ENCODE results near the gene ADAMTS9. TPM values are rescaled to one million over a fixed set of nuclear protein-coding genes. Genes with fewer than 3 reads are reported as not detected.

Gene ADAMTS9
- total and polyA plus RNA-seq, 4 donors = 1.2 to 13.8 (median 7.4) TPM

GRCh38 chr3:64634417-64634816 lies 53.4 kb downstream of the ADAMTS9 start:
- no peak overlapping the region for H3K9ac ChIP-seq (ENCODE audit: low read depth in 1 of 2, low read length in 2 of 2)
- TF ChIP-seq ZBTB33 (IDR thresholded peaks at IDR 0.05) (no peak), TAF1 (conservative IDR thresholded peaks at IDR 0.05) (no peak), NR2F2 (IDR thresholded peaks at IDR 0.05) (no peak), RAD21 (IDR thresholded peaks at IDR 0.05) (no peak), YY1 (IDR thresholded peaks at IDR 0.05) (no peak), SP1 (IDR thresholded peaks at IDR 0.05) (no peak), HNF4G (IDR thresholded peaks at IDR 0.05) (no peak), GABPA (IDR thresholded peaks at IDR 0.05 in 1 of 2, conservative IDR thresholded peaks at IDR 0.05 in 1 of 2) (no peak), FOXA2 (IDR thresholded peaks at IDR 0.05) (no peak), ATF3 (IDR thresholded peaks at IDR 0.05) (no peak), FOXA1 (IDR thresholded peaks at IDR 0.05) (no peak)
- H3K9me3 ChIP-seq (ENCODE audit: control insufficient read depth in 4 of 4, low read length in 3 of 4) = no peaks in the 10 kb centered on the region
- DNase-seq (ENCODE audit: low spot score) = no peak
- H3K36me3 ChIP-seq (ENCODE audit: control insufficient read depth in 4 of 4, insufficient read depth in 3 of 4, low read depth in 1 of 4, low read length in 3 of 4) = no peaks in the 10 kb centered on the region
- H3K4me3 ChIP-seq (ENCODE audit: low read depth in 1 of 3, low read length in 3 of 3) = no peak overlapping the region
- no peaks in the 10 kb centered on the region for H3K27me3 ChIP-seq (ENCODE audit: control insufficient read depth in 4 of 4, insufficient read depth in 4 of 4, low read length in 3 of 4)
- H3K4me1 ChIP-seq (ENCODE audit: control insufficient read depth in 4 of 4, insufficient read depth in 4 of 4, low read length in 3 of 4) = no peaks in the 10 kb centered on the region
- H3K27ac ChIP-seq (ENCODE audit: low read depth in 1 of 2, low read length in 2 of 2) = no peak overlapping the region
- 90% methylated on average over 6 of the region's 6 CpGs for WGBS

- Histone ChIP-seq H3K4me1 (ENCODE audit: control insufficient read depth in 4 of 4, insufficient read depth in 4 of 4, low read length in 3 of 4) (peaks cover 0 to 11% (median 9%) of the 10 kb centered on the region in 4 donors), H3K4me3 (ENCODE audit: low read depth in 1 of 3, low read length in 3 of 3) (no peak overlapping the region), H3K9me3 (ENCODE audit: control insufficient read depth in 4 of 4, low read length in 3 of 4) (no peaks in the 10 kb centered on the region), H3K9ac (ENCODE audit: low read depth in 1 of 2, low read length in 2 of 2) (no peak overlapping the region), H3K36me3 (ENCODE audit: control insufficient read depth in 4 of 4, insufficient read depth in 3 of 4, low read depth in 1 of 4, low read length in 3 of 4) (no peaks in the 10 kb centered on the region), H3K27ac (ENCODE audit: low read depth in 1 of 2, low read length in 2 of 2) (no peak overlapping the region), H3K27me3 (ENCODE audit: control insufficient read depth in 4 of 4, insufficient read depth in 4 of 4, low read length in 3 of 4) (no peaks in the 10 kb centered on the region)
- DNase-seq (ENCODE audit: low spot score) = no peak
- TF ChIP-seq HNF4G (IDR thresholded peaks at IDR 0.05) = no peak
- no peak for TF ChIP-seq NR2F2 (IDR thresholded peaks at IDR 0.05)
- TF ChIP-seq YY1 (IDR thresholded peaks at IDR 0.05) = no peak
- TF ChIP-seq SP1 (IDR thresholded peaks at IDR 0.05) = no peak
- no peak for TF ChIP-seq RAD21 (IDR thresholded peaks at IDR 0.05)
- WGBS = 90% methylated on average over 1 of the region's 1 CpG
Observed at GRCh38 chr3:64631951-64632350, 55.8 kb downstream of the ADAMTS9 start.

- H3K9ac ChIP-seq (ENCODE audit: low read depth in 1 of 2, low read length in 2 of 2) = no peak overlapping the region
- H3K4me1 ChIP-seq (ENCODE audit: control insufficient read depth in 4 of 4, insufficient read depth in 4 of 4, low read length in 3 of 4) = peaks cover 0 to 11% (median 9%) of the 10 kb centered on the region in 4 donors
- H3K27ac ChIP-seq (ENCODE audit: low read depth in 1 of 2, low read length in 2 of 2) = no peak overlapping the region
- H3K9me3 ChIP-seq (ENCODE audit: control insufficient read depth in 4 of 4, low read length in 3 of 4) = no peaks in the 10 kb centered on the region
- no peak overlapping the region for H3K4me3 ChIP-seq (ENCODE audit: low read depth in 1 of 3, low read length in 3 of 3)
- no peaks in the 10 kb centered on the region for H3K27me3 ChIP-seq (ENCODE audit: control insufficient read depth in 4 of 4, insufficient read depth in 4 of 4, low read length in 3 of 4)
- H3K36me3 ChIP-seq (ENCODE audit: control insufficient read depth in 4 of 4, insufficient read depth in 3 of 4, low read depth in 1 of 4, low read length in 3 of 4) = no peaks in the 10 kb centered on the region
- WGBS = 40% methylated on average over 7 of the region's 7 CpGs
- DNase-seq (ENCODE audit: low spot score) = no peak
- TF ChIP-seq HNF4G (IDR thresholded peaks at IDR 0.05) (peak; percentile 66), ATF3 (IDR thresholded peaks at IDR 0.05) (peak; percentile 17), REST (IDR thresholded peaks at IDR 0.05) (no peak), SP1 (IDR thresholded peaks at IDR 0.05) (peak; percentile 64), RXRA (IDR thresholded peaks at IDR 0.05) (peak; percentile 58 to 78), FOXA1 (IDR thresholded peaks at IDR 0.05) (peak; percentile 90), MAX (IDR thresholded peaks at IDR 0.05) (peak; percentile 52), EGR1 (IDR thresholded peaks at IDR 0.05; ENCODE audit: low read depth in 2 of 2) (no peak), ZBTB33 (IDR thresholded peaks at IDR 0.05) (peak; percentile 87), JUND (IDR thresholded peaks at IDR 0.05) (peak; percentile 42 to 73), RAD21 (IDR thresholded peaks at IDR 0.05) (peak; percentile 22 to 26), YY1 (IDR thresholded peaks at IDR 0.05) (peak; percentile 18), GABPA (IDR thresholded peaks at IDR 0.05 in 1 of 2, conservative IDR thresholded peaks at IDR 0.05 in 1 of 2) (no peak), NR2F2 (IDR thresholded peaks at IDR 0.05) (no peak)
Observed at GRCh38 chr3:64627471-64628321, 60.1 kb downstream of the ADAMTS9 start.

All from liver (tissue), 9 donors.